SK-N-MC (cell line): ENCODE results near the gene ZRANB1.

ENCODE experiments used
- EZH2 ChIP-seq: fragments of 200-600 bp; sonication (generic); IDR thresholded peaks from one replicate; pipeline ENCODE4 v1.6.1; 2017; ENCODE audit warnings: antibody characterized with exemption
- POLR2AphosphoS5 ChIP-seq: IDR thresholded peaks from 2 replicates; pipeline ENCODE4 v1.6.1; 2012; ENCODE audit warnings: mild to moderate bottlenecking, low read depth, low read length, borderline replicate concordance

DNA sequence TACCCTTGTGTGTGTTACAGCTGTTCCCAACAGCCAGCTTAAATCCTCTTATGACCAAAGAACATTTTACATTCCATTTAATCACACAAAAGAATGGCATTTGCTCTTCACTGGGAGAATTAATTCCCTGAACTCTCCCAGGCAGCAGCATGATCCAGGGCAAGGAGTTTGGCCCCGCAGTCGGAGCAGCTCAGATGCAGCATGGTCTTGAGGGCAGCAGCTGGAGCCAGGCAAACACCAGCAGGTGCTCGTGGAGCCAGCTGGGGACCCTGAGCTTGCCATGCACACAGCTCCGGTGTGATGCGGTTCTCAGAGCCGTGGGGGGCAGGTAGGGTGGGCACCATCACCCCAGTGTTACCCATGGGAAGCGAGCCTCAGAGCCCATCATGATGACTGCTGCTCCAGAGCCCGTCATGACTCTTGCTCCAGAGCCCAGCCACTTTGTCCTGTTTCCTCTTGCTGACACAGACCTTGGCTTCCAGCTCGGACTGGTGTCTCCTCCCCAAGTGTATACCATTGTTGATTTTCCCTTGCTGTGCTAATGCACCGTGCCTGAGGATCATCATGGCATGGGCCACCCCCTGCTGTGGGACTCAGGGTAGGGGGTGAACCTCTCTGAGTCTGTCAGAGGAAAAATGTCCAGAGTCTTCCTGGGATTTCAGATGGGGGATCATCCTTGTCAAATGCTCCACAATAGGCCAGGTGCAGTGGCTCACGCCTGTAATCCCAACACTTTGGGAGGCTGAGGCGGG, 75.8 kb downstream of the ZRANB1 start:
- no peak for TF ChIP-seq POLR2AphosphoS5
- TF ChIP-seq EZH2: no peak
